OCI-LY7 (cell line): Measurements from ENCODE around the gene CDH23. TPM values are rescaled to one million over a fixed set of nuclear protein-coding genes. Genes with fewer than 3 reads are reported as not detected.

ENCODE experiments used
- BruUV-seq: library from RNA; stranded (reverse); fragments of 400-500 nt; replicated peaks from 2 replicates; lab custom pipeline; 2021; lab: Mats Ljungman, UMichigan
- CTCF ChIA-PET: fragments of 300-600 bp; sonication (Branson Sonifier 250); formaldehyde crosslinking; loops from one replicate; lab custom pipeline; 2022; ENCODE audit warnings: antibody characterized with exemption; ENCODE audit not compliant: unreplicated experiment; lab: Charles Lee
- POLR2A ChIA-PET: fragments of 300-600 bp; sonication (Branson Sonifier 250); formaldehyde crosslinking; loops from one replicate; lab custom pipeline; 2022; ENCODE audit warnings: antibody characterized with exemption; lab: Charles Lee
- DNase-seq: peaks from one replicate; pipeline ENCODE4 v3.0.0-alpha.2; 2015; ENCODE audit warnings: low spot score
- H2AFZ ChIP-seq: fragments of 200-600 bp; sonication (generic), shearing (Covaris generic); 2 replicates; pipeline ENCODE4 v1.6.1; 2014; ENCODE audit warnings: mild to moderate bottlenecking, antibody characterized with exemption, low read length, moderate library complexity
- H3K27ac ChIP-seq: fragments of 200-600 bp; sonication (generic); 2 replicates; pipeline ENCODE4 v1.5.1; 2014; ENCODE audit warnings: mixed run types, low read depth, mild to moderate bottlenecking, moderate library complexity, low read length, inconsistent platforms; ENCODE audit not compliant: poor library complexity, severe bottlenecking
- H3K36me3 ChIP-seq: fragments of 200-600 bp; sonication (generic); 2 replicates; pipeline ENCODE4 v1.6.1; 2014; ENCODE audit warnings: mild to moderate bottlenecking, antibody characterized with exemption, low read length, moderate library complexity, mixed read lengths; ENCODE audit not compliant: insufficient read depth
- H3K4me1 ChIP-seq: fragments of 200-600 bp; sonication (generic); 2 replicates; pipeline ENCODE4 v1.5.1; 2014; ENCODE audit warnings: mild to moderate bottlenecking, low read length; ENCODE audit not compliant: insufficient read depth, poor library complexity, severe bottlenecking
- H3K4me2 ChIP-seq: fragments of 200-600 bp; sonication (generic); 2 replicates; pipeline ENCODE4 v1.6.1; 2014; ENCODE audit warnings: mild to moderate bottlenecking, low read length
- H3K4me3 ChIP-seq: fragments of 200-600 bp; sonication (generic); 2 replicates; pipeline ENCODE4 v1.5.1; 2014; ENCODE audit warnings: mild to moderate bottlenecking, low read depth, low read length; ENCODE audit not compliant: poor library complexity, severe bottlenecking
- H3K79me2 ChIP-seq: fragments of 200-600 bp; sonication (generic); 2 replicates; pipeline ENCODE4 v1.6.1; 2016; ENCODE audit warnings: low read depth, mild to moderate bottlenecking, low read length, moderate library complexity, mixed read lengths; ENCODE audit not compliant: insufficient read depth
- H3K9me2 ChIP-seq: fragments of 200-600 bp; sonication (generic); 2 replicates; pipeline ENCODE4 v1.6.1; 2016; ENCODE audit warnings: mild to moderate bottlenecking, low read length, mixed read lengths; ENCODE audit not compliant: insufficient read depth
- H3K9me3 ChIP-seq: fragments of 200-600 bp; sonication (generic); 2 replicates; pipeline ENCODE4 v1.6.1; 2014; ENCODE audit warnings: mild to moderate bottlenecking, mixed run types, low read length, mixed read lengths
- H4K20me1 ChIP-seq: fragments of 200-600 bp; sonication (generic); 2 replicates; pipeline ENCODE4 v1.6.1; 2014; ENCODE audit warnings: mild to moderate bottlenecking, antibody characterized with exemption, low read length, moderate library complexity, mixed read lengths; ENCODE audit not compliant: insufficient read depth
- CTCF ChIP-seq: fragments of 200-600 bp; sonication (generic); conservative IDR thresholded peaks from 2 replicates; pipeline ENCODE4 v1.5.1; 2014; ENCODE audit warnings: mild to moderate bottlenecking, antibody characterized with exemption, low read length, moderate library complexity, mixed read lengths
- EZH2phosphoT487 ChIP-seq: fragments of 200-600 bp; sonication (generic); IDR thresholded peaks from 2 replicates; pipeline ENCODE4 v1.6.1; 2018; ENCODE audit warnings: low read depth, borderline replicate concordance, mild to moderate bottlenecking, mixed run types, antibody characterized with exemption, low read length, moderate library complexity, mixed read lengths
- intact Hi-C: fragments of 100-400 bp; cut with micrococcal nuclease; formaldehyde crosslinking; loops from one replicate; pipeline ENCODE4 v1.10.0; 2022; ENCODE audit not compliant: unreplicated experiment
- total RNA-seq, 2 experiments: library from RNA; depleted of rRNA in 1 of 2; stranded (reverse); fragments of >200 nt in 1 of 2; shearing (Covaris generic) in 1 of 2; gene quantifications; 2 replicates each; pipeline ENCODE4 v1.2.3, GENCODE V29; 2014 to 2022

The CDH23 gene
- total RNA-seq, 2 experiments from 2014 or later, result 0.92 to 9.9 TPM

GRCh38 chr10:71419750-71420149, 23.0 kb downstream of the CDH23 start:
- no peak overlapping the region for H3K27ac ChIP-seq
- intact Hi-C loops, result no loop called here
- H3K36me3 ChIP-seq, result no peaks in the 10 kb centered on the region
- no TSS peak for BruUV-seq
- no peak for DNase-seq
- no peaks in the 10 kb centered on the region for H4K20me1 ChIP-seq
- TF ChIP-seq CTCF (no peak), EZH2phosphoT487 (no peak)
- H3K79me2 ChIP-seq, result no peaks in the 10 kb centered on the region
- H2AFZ ChIP-seq, result no peak overlapping the region
- H3K9me3 ChIP-seq, result no peaks in the 10 kb centered on the region
- POLR2A ChIA-PET, result no interaction called here
- CTCF ChIA-PET, result no interaction called here
- H3K9me2 ChIP-seq, result no peaks in the 10 kb centered on the region
- no peaks in the 10 kb centered on the region for H3K4me1 ChIP-seq
- no peak overlapping the region for H3K4me2 ChIP-seq
- no peak overlapping the region for H3K4me3 ChIP-seq

- TF ChIP-seq CTCF, result no peak
- no peak for TF ChIP-seq EZH2phosphoT487
- no peak overlapping the region for H3K4me2 ChIP-seq
- no peak overlapping the region for H2AFZ ChIP-seq
- H3K9me3 ChIP-seq, result no peaks in the 10 kb centered on the region
- BruUV-seq, result no TSS peak
- intact Hi-C loops, result no loop called here
- ChIA-PET POLR2A (no interaction called here), CTCF (no interaction called here)
- H4K20me1 ChIP-seq, result no peaks in the 10 kb centered on the region
- no peak overlapping the region for H3K27ac ChIP-seq
- H3K9me2 ChIP-seq, result no peaks in the 10 kb centered on the region
- H3K36me3 ChIP-seq, result no peaks in the 10 kb centered on the region
- DNase-seq, result no peak
- H3K4me3 ChIP-seq, result no peak overlapping the region
- no peaks in the 10 kb centered on the region for H3K4me1 ChIP-seq
- no peaks in the 10 kb centered on the region for H3K79me2 ChIP-seq
Measured at GRCh38 chr10:71421075-71421434, 24.3 kb downstream of the CDH23 start.

GRCh38 chr10:71423250-71423649, 26.5 kb downstream of the CDH23 start:
- Histone ChIP-seq H3K27ac (no peak overlapping the region), H3K79me2 (no peaks in the 10 kb centered on the region), H2AFZ (no peak overlapping the region), H3K4me2 (no peak overlapping the region), H3K4me1 (no peaks in the 10 kb centered on the region), H3K9me2 (no peaks in the 10 kb centered on the region), H3K36me3 (no peaks in the 10 kb centered on the region), H3K4me3 (no peak overlapping the region), H4K20me1 (no peaks in the 10 kb centered on the region), H3K9me3 (no peaks in the 10 kb centered on the region)
- DNase-seq, result no peak
- TF ChIP-seq CTCF (no peak), EZH2phosphoT487 (no peak)
- intact Hi-C loops, result no loop called here
- no TSS peak for BruUV-seq
- ChIA-PET CTCF (no interaction called here), POLR2A (no interaction called here)
